Heart left ventricle (tissue), 13 donors: ENCODE results near the gene PXT1.

Experiments
- POLR2A ChIP-seq, 2 donors: fragments of 450-650 bp; IDR thresholded peaks; one replicate each; pipeline ENCODE4 v1.6.1; 2017; ENCODE audit warnings: antibody characterized with exemption in 2 of 2, mild to moderate bottlenecking in 2 of 2, moderate library complexity in 2 of 2
- TF ChIP-seq, protein P1 (sequence below), 12 donors: fragments of 200-600 bp; sonication (generic) in 4 of 12; IDR thresholded peaks; one replicate each; pipeline versions ENCODE4 v1.5.0 to v1.8.0; 2018 to 2022; ENCODE audit warnings: antibody characterized with exemption in 12 of 12, mild to moderate bottlenecking in 5 of 12
- donor health status: ischemic (EF 13 %, LVEDD 7.1; RV severe dilation, severe dysfunction).
- donor health status: DM: no; HTN: yes; CAD: no.
- donor health status: DM: no; HTN: no; CAD: no.
- donor health status: ischemic (EF 25% LVEDD 6.9; RV normal size, moderate dysfunction).
- donor health status: ischemic (EF 25% LVEDD 5.7; RV mildly dilated, moderate dysfunction).
- donor health status: ischemic (EF 35%, LVEDD 5.7; RV mildly dilated, moderate dysfunction).
- donor health status: nonischemic (EF 11% LVEDD 7.7; RV severe dilation, severe dysfunction).
- donor health status: DM: yes; HTN: yes; CAD: no.
- donor health status: PGD.
- donor health status: ischemic (EF 29% LVEDD 5.4; RV normal size, mild dysfunction).
- donor health status: nonischemic (EF 23%, LVEDD 6.1; RV moderate dilation, normal function).

DNA sequence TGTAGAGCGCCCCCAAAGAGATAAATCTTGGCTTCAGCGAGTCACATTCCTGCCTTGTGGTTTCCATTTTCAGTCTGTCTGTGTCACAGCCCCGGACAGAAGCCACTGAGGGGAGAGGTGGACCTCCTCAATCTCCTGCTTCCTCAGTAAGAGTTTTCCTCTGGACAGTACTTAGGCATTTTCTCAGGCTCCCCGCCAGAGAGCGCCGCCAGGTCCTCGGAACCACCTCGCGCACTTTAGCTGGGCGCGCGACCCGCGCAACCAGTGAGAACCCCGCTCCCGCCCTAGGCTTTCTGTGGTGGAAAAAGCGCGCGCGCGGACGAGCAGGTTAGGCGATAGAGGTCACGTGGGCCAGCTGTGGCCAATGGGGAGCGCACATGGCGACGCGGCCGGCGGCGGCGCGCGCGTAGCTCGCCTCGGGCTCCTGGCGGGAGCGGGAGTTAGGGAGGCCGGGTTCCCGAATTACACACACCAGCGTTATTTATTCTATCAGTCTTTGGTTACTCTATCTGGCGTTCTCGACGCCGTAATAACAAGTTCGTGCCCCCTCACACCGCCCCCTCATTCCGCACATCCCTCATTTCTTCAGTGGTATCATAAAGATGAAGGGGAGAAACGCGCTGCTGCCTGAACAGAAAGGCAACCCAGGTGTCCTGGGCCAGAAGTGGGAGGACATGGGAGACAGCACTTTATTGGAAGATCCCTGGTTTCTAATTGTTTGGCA is 19.4 kb downstream of the PXT1 start:
- TF ChIP-seq, protein P1, sequence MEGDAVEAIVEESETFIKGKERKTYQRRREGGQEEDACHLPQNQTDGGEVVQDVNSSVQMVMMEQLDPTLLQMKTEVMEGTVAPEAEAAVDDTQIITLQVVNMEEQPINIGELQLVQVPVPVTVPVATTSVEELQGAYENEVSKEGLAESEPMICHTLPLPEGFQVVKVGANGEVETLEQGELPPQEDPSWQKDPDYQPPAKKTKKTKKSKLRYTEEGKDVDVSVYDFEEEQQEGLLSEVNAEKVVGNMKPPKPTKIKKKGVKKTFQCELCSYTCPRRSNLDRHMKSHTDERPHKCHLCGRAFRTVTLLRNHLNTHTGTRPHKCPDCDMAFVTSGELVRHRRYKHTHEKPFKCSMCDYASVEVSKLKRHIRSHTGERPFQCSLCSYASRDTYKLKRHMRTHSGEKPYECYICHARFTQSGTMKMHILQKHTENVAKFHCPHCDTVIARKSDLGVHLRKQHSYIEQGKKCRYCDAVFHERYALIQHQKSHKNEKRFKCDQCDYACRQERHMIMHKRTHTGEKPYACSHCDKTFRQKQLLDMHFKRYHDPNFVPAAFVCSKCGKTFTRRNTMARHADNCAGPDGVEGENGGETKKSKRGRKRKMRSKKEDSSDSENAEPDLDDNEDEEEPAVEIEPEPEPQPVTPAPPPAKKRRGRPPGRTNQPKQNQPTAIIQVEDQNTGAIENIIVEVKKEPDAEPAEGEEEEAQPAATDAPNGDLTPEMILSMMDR (IDR thresholded peaks at IDR 0.05), result peak; percentile 45 to 87 (median 64)
- peak in 1 of 2 donors; percentile 71 for TF ChIP-seq POLR2A (IDR thresholded peaks at IDR 0.05)
